ENCODE results near the gene NRL. TPM values are rescaled to one million over a fixed set of nuclear protein-coding genes. Genes with fewer than 3 reads are reported as not detected.

NRL gene
- total and polyA plus RNA-seq, 9 of the 15 experiments (the other 6 are each of a cell fraction or from before 2014, with no cell fraction given), result 0.07 to 2.7 (median 1.4) TPM; not detected in 1

DNA sequence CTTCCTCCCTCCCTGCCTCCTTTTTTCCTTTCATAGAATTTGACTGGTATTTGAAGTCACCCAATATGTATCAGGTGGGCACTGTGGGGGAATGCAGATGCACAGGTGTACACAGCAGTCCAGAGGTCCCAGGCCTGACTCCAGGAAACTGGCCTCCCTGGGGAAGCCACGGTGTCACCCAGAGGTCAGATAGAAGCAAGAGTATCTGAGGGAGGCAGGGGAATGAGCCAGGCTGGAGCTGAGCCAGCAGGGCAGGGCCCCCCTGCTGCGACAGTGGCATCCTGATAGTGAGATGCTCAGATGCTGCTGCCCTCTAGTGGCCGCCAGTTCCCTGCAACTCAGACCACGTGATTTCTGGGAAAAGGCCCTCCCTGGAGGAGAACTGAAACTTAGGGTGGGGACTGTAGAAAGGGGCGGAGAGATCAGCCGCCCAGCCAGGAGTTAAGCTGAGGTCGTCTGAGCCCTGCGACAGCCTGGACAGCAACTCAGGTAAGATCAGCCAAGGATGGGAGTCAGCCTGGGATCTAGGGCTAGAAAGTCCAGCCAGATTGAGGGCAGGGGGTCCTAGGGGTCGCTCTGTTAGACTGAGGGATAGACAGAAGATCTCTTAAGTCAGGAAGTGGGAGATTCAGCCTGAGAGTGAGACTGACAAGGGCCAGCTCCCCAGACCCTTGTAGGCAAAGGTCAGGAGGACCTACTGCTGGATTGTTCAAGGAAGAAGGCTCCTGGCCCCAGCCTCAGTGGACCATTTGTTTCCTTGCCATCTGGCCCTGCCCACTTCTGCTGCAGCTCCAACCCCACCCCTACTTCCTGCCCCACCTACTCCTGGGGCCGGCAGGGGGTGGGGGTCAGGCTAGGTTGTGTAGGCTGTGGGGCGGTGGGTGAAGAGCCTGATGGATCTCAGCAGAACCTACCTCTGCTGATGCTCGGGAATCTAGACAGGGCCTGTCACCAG, 46.4 kb upstream of the NRL start, which contains the start of gene IRF9 (continued):
- TF ChIP-seq YY1 (IDR thresholded peaks at IDR 0.05; ENCODE audit: borderline replicate concordance in 1 of 3, control insufficient read depth in 1 of 3, extremely low read depth in 1 of 3, insufficient read depth in 3 of 3, insufficient read length in 1 of 3, insufficient replicate concordance in 2 of 3, low read depth in 1 of 3, low read length in 2 of 3) (peak in 1 of 3 experiments; percentile 25), RAD51 (IDR thresholded peaks at IDR 0.05; ENCODE audit: borderline replicate concordance, low read depth) (peak; percentile 95), ZNF133 (CRISPR knock-in tag; IDR thresholded peaks at IDR 0.05) (no peak), MBD2 (IDR thresholded peaks at IDR 0.05; ENCODE audit: borderline replicate concordance, low read depth) (no peak), STAG1 (CRISPR knock-in tag; IDR thresholded peaks at IDR 0.05; ENCODE audit: borderline replicate concordance) (no peak), NUFIP1 (IDR thresholded peaks at IDR 0.05; ENCODE audit: partially characterized antibody) (no peak), SMARCB1 (IDR thresholded peaks at IDR 0.05; ENCODE audit: insufficient read length, low read depth) (no peak), ATF1 (CRISPR knock-in tag; IDR thresholded peaks at IDR 0.05) (no peak), ATF1 (tag; IDR thresholded peaks at IDR 0.05) (peak; percentile 42; the same call in 1 of the 2 replicates), ZNF347 (CRISPR knock-in tag; IDR thresholded peaks at IDR 0.05; ENCODE audit: low read depth) (no peak), ARID2 (IDR thresholded peaks at IDR 0.05) (no peak), EWSR1 (IDR thresholded peaks at IDR 0.05; ENCODE audit: borderline replicate concordance, low read depth, partially characterized antibody) (no peak), ZNF583 (CRISPR knock-in tag; IDR thresholded peaks at IDR 0.05) (no peak), RBFOX2 (IDR thresholded peaks at IDR 0.05; ENCODE audit: low read depth, low read length) (no peak; the same call in none of the 2 replicates), ZNF644 (tag; IDR thresholded peaks at IDR 0.05; ENCODE audit: low read depth) (no peak), HDAC3 (IDR thresholded peaks at IDR 0.05; ENCODE audit: borderline replicate concordance, partially characterized antibody) (no peak), ARHGAP35 (IDR thresholded peaks at IDR 0.05; ENCODE audit: partially characterized antibody) (no peak), FOXM1 (IDR thresholded peaks at IDR 0.05; ENCODE audit: low read depth) (no peak), FOXM1 (CRISPR knock-in tag; IDR thresholded peaks at IDR 0.05; ENCODE audit: low read depth) (no peak), SP1 (CRISPR knock-in tag; IDR thresholded peaks at IDR 0.05) (peak; percentile 75), BCL6 (CRISPR knock-in tag; IDR thresholded peaks at IDR 0.05) (no peak), MYNN (IDR thresholded peaks at IDR 0.05) (peak; percentile 90), MYNN (CRISPR knock-in tag; IDR thresholded peaks at IDR 0.05) (no peak), NRF1 (conservative IDR thresholded peaks at IDR 0.05 in 1 of 2, IDR thresholded peaks at IDR 0.05 in 1 of 2) (peak in 1 of 2 experiments; percentile 25; a peak in 1 of 4 replicates), MTF1 (CRISPR knock-in tag; IDR thresholded peaks at IDR 0.05; ENCODE audit: borderline replicate concordance) (no peak)
- TF ChIP-seq, protein P1, sequence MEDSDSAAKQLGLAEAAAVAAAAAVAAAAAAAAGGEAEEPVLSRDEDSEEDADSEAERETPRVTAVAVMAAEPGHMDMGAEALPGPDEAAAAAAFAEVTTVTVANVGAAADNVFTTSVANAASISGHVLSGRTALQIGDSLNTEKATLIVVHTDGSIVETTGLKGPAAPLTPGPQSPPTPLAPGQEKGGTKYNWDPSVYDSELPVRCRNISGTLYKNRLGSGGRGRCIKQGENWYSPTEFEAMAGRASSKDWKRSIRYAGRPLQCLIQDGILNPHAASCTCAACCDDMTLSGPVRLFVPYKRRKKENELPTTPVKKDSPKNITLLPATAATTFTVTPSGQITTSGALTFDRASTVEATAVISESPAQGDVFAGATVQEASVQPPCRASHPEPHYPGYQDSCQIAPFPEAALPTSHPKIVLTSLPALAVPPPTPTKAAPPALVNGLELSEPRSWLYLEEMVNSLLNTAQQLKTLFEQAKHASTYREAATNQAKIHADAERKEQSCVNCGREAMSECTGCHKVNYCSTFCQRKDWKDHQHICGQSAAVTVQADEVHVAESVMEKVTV (CRISPR knock-in tag; IDR thresholded peaks at IDR 0.05), result peak; percentile 41
- TF ChIP-seq, protein P2, sequence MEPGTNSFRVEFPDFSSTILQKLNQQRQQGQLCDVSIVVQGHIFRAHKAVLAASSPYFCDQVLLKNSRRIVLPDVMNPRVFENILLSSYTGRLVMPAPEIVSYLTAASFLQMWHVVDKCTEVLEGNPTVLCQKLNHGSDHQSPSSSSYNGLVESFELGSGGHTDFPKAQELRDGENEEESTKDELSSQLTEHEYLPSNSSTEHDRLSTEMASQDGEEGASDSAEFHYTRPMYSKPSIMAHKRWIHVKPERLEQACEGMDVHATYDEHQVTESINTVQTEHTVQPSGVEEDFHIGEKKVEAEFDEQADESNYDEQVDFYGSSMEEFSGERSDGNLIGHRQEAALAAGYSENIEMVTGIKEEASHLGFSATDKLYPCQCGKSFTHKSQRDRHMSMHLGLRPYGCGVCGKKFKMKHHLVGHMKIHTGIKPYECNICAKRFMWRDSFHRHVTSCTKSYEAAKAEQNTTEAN (CRISPR knock-in tag; IDR thresholded peaks at IDR 0.05), result no peak
